Suppressor macrophage treated with lipopolysaccharide for 1 hour (primary cell): ENCODE data around the gene SAMD10.
"Not testable (repeated sequence)": the region's sequence is repeated elsewhere in the genome, so short reads cannot be mapped to it uniquely, and the experiment has no call there.

Experiments
- DNase-seq, 3 donors: peaks; one replicate each; pipeline ENCODE4 v3.0.0-alpha.2; 2020 to 2022

SAMD10 gene

GRCh38 chr20:63968136-63968927, 11.1 kb downstream of the SAMD10 start:
- no peak for DNase-seq

DNA sequence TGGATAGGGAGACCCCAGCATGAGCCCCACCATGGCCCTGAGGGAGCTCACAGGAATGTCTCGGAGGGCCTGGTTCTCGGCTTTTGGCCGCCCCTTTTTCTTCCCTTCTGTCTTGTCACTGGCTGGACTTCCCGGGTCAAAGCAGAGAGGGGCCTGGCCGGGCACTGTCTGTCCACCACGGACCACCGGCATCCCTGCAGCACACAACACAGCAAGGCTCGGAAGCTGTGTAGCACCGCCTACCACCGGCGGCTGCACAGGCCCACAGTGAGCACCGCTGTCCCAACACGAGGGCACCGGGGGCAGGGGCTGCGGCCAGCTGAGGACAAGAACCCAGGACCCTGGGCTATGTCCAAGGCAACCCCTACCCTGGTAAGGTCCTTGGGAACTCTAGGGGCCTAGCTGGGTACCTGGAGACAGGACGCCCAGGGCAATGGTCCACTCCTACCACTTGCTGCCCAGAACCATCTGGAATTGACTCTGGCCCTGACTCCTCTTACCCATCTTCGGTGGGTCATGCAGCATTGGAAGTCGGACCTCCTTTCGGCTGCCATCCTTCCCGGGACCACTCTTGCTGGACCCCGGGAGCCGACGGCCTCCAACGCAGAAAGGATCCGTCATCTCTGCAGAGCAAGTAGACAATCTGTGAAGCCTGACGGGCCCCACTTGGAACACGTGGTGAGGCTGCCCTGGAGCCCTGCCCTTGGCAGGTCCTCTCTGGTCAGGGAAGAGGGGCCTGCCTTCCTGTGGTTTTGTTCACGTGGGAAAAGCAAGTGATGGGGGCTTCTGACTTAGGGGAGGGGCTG, 11.9 kb downstream of the SAMD10 start:
- DNase-seq, result no peak

GRCh38 chr20:63966944-63967322, 12.5 kb downstream of the SAMD10 start:
- DNase-seq, result no peak

DNA sequence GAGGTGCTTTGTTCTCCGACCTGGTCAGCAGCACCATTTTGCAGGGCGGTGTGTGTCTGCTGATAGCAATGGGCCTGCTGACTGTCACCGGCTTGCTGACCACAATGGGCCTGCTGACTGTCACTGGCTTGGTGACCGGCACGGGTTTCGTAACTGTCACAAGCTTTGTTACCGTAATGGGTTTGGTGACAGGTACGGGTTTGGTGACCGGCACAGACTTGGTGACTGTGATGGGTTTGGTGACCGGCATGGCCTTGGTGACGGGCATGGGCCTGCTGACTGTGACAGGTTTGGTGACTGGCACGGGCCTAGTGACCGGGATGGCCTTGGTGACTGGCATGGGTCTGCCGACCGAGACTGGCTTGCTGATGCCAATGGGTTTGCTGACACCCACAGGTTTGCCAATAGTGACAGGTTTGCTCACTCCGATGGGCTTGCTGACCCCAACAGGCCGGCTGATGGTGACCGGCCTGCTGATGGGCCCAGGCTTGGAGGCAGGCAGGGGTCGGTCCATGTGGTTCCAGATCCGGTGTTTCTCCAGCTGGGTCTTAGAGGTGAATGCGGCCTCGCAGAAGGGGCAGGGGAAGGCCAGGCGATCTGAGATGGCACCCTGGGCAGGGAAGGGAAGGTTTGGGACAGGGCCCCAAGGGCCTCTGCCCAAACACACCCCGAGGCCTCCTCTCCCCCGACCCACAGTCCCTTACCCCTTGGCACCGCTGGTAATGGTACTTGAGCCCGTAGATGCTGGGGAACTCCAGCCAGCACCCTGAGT, 13.1 kb downstream of the SAMD10 start:
- DNase-seq, result no peak

DNA sequence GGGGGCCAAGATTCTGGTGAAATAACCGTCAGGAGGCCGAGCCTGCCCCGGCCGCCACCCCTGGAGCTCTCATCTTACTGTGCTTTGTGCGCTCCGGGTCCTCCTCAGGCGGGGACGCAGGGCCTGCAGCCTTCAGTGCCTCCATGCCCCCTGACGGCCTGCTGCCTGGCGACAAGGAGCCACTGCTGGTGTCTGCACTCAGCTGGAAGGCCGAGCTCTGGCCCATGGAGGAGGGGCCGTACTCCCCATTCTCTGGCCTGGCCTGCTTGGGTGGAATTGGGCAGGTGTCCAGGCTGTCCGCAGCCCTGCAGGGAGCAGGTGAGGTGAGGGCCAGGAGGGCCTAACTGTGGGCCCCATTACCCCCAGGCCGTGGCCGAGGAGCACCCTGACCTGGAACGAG, 15.0 kb downstream of the SAMD10 start:
- DNase-seq, result no peak

DNA sequence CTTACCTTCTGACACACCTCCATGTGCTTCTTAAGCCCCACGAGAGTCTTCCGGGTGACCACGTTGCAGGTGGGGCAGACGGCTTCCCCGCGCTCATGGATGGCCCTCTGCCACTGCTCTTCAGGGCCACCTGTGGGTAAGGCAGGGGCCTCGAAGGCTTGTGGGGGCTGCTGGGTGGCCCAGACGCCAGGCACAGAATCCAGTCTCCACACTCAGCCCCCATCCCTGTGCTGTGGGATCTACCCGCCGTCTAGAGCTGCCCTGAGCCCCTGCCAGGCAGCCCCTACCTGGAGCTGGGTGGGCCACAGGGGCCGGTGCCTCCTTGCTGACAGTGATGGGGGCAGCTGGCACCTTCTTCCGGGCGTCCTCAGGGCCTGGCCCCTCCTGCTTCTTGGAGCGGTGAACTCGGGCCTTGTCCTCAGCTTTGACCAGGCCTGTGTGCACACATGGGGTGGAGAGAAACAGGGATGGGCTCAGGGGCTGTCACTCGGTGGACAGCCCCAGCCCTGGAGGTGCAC, 15.6 kb downstream of the SAMD10 start:
- DNase-seq, result no peak

- DNase-seq, result no peak
Measured at GRCh38 chr20:63963348-63963741, 16.1 kb downstream of the SAMD10 start.

DNA sequence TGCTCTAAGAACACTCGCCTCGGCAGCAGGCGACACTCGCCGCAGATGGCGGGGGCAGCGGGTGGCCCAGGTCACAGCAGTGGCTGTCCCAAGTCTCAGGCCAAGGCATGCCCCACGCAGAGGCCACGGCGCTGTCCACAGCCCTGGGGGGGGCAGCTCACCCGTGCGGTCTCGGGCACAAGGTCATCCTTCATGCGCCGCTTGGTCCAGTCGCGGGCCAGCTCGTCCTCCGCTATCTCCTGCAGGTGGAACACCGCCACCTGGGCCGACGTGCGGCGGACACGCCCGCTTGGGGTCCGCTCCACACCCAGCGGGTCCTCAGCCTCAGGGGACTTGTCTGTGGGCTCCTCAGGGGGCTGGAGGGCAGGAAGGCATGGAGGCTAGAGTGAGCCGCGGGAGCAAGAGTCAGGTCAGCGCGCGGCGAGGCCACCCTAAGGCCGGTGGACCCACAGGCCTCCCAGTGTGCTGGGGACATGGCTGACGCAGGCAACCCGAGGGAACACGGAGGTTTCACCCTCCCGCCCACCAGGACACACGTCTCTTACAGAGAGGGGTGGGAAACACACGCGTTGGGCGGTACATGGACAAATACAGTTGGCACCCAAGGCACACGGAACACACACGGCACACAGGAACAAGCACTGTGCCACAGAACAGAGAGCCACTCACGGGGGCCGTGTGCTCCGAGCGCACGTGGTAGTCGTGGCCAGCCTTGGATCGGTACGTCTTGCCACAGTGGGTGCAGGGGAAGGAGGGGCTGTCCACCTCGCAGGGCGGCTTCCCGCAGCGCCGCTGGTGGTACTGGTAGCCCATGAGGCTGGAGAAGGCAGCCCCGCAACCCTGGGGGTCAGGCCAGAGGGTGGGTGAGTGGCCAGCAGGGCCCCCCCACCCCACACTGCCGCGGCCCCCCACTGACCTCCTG, 16.8 kb downstream of the SAMD10 start:
- no peak for DNase-seq

- no peak for DNase-seq
Measured at GRCh38 chr20:63961664-63962425, 17.6 kb downstream of the SAMD10 start.

GRCh38 chr20:63960654-63961621, 18.5 kb downstream of the SAMD10 start:
- DNase-seq, result not testable (repeated sequence)

- DNase-seq, result no peak
Measured at GRCh38 chr20:63959699-63960075, 19.8 kb downstream of the SAMD10 start.

DNA sequence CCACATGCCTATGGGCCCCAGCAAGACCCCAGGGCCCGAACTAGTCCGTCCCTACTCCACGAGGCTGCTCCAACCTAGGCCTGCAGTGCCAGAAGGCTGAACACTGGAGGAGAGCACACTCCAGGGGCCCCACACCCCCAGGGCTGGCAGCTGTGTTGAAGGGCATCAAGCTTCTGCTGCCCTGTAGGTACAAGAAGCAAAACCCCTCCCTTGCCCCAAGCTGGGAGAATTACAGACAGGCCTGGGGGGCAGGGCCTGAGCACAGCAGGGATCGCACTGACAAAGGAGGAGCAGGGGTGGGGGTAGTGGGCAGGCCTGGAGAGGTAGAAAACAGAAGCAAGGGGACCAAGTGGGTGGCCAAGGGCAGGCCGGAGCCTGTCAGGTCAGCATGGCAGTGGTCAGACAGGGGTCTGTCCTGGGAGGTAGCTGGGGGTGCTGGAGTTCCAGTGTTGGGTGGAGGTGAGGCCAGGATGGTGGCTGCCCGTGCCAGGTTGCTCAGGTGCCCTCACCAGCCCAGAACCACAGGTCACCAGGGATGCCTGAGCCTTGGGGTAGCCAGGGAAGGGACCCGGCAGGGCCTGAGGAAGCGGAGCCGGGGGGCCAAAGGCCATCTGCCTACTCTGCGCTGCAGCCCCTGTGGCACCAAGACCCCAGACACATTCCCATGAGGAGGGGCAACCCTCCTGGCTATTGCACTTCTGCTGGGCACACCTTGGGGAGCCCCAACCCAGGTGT, 20.3 kb downstream of the SAMD10 start:
- DNase-seq, result no peak

- DNase-seq, result no peak
Measured at GRCh38 chr20:63958471-63958870, 21.0 kb downstream of the SAMD10 start.

GRCh38 chr20:63957690-63958441, 21.6 kb downstream of the SAMD10 start:
- DNase-seq, result peak; percentile 77 to 93 (median 85)

DNA sequence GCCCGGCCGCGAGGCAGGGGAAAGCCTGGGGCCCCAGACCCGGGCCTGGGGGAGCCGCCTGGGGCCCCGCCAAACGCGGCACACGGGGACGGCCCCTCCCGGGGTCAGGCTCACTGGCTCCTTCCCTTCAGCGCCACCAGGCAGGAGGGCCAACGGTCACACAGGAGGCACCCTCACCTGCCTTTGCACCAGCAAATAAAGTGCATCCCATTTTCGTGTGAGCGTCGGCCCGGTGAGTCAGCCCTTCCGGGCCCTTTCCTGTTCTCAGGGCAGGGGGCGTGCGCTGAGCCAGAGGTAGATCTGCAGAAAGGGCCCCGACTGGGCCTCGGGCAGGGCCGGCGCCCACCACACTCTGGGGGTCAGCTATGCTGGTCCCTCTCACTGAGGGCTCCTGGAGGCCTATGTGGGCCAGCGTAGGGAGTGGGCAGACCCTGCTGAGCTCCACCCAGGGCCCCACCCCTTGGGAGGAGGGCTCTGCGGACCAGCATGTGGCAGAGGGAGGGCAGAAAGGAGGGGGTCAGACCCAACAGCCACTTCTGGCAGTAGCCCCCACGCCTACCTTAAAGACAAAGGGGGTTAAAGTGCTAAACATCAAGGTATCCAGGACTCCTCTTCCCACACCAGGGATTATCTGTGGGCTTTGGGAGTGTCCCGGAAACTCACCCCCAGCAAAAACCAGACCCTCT, 22.3 kb downstream of the SAMD10 start:
- peak; percentile 43 to 61 (median 48) for DNase-seq

DNA sequence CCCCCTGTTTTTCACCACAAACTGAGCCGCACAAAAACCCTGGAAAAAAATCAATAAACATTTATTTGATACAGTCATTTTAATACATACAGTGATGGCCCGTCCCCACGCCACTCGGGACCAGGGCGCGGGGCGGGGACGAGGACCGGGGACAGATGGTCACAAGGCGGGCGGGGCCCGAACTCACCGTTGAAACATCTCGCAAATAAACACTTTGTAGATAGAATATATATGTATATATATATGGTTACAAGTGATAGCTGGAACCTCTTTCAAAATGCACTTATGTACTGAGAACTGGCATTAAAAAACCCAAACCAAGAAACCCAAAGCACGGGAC, 22.8 kb downstream of the SAMD10 start:
- no peak for DNase-seq

DNA sequence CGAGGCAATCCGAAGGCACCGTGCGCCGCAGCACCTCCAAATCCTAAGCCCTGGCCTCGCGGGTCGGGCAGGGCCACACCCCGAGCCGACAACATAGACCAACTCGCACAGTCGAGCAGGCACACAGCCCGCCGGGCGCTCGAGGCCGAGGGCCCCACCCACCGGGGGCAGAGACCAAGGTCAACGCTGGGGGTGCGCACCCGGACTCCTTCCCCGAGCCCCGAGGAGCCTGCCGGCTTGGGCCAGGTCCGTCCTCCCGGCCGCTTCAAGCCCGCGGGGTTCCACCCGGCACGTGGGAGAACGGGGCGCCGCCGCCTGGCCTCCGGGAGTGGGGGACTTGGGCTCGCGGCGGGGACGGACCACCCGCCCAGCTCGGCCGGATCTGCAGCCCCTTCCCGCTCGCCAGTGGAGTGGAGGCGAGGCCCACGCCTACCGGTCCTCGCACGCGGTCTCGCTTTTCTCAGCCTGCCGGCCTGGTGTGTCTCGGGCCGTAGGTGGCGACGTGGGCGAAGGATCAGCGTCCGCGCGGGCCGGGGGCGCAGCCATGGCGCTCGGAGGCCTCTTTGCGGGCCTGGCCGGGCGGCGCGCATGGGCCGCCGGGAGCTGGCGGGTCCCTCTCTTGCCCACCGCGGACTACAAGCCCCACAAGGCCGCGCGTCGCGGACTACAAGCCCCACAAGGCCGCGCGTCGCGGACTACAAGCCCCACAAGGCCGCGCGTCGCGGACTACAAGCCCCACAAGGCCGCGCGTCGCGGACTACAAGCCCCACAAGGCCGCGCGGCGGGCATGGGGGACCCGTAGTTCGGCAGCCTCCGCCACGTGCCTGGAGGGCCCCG, 23.4 kb downstream of the SAMD10 start, which contains the start of gene UCKL1:
TSS of gene UCKL1 (minus strand) at position 590 of the 837 bp plus-strand sequence. CDS start at position 546, 44 bp downstream.
- DNase-seq, result peak; percentile 90 to 96 (median 93)
